ENCODE results near the gene PTP4A2.
A peak's percentile ranks its signal among the peaks of the same experiment; 100 is the strongest.

PTP4A2 gene

DNA sequence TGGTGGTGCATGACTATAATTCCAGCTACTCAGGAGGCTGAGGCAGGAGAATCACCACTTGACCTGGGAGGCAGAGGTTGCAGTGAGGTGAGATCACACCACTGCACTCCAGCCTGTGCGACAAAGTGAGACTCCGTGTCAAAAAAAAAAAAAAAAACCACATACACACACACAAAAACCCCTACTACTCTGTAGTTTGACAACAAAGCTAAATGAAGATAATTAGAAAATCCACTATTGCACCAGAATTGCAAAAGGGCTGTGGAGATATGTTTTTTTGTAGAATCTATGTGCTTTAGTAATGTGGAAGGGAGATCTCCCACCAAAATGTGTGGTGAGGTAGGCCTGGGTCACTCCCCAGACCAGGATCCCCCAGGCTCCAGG, 43.3 kb upstream of the PTP4A2 start:
- H3K27ac Mint-ChIP-seq: peak overlapping the region in 2 of 3 experiments; percentile 15 to 64
- peaks cover 4% of the 10 kb centered on the region for H3K27me3 Mint-ChIP-seq (ENCODE audit: low read depth)
- no peaks in the 10 kb centered on the region for H3K9me3 Mint-ChIP-seq
- no peaks in the 10 kb centered on the region for H3K36me3 Mint-ChIP-seq (ENCODE audit: low read depth)
- H3K4me1 Mint-ChIP-seq: peaks cover 34% of the 10 kb centered on the region
- TF ChIP-seq, protein P1, sequence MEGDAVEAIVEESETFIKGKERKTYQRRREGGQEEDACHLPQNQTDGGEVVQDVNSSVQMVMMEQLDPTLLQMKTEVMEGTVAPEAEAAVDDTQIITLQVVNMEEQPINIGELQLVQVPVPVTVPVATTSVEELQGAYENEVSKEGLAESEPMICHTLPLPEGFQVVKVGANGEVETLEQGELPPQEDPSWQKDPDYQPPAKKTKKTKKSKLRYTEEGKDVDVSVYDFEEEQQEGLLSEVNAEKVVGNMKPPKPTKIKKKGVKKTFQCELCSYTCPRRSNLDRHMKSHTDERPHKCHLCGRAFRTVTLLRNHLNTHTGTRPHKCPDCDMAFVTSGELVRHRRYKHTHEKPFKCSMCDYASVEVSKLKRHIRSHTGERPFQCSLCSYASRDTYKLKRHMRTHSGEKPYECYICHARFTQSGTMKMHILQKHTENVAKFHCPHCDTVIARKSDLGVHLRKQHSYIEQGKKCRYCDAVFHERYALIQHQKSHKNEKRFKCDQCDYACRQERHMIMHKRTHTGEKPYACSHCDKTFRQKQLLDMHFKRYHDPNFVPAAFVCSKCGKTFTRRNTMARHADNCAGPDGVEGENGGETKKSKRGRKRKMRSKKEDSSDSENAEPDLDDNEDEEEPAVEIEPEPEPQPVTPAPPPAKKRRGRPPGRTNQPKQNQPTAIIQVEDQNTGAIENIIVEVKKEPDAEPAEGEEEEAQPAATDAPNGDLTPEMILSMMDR (IDR thresholded peaks at IDR 0.05; ENCODE audit: unreplicated experiment in 3 of 3): no peak
- H3K4me3 Mint-ChIP-seq: no peak overlapping the region

DNA sequence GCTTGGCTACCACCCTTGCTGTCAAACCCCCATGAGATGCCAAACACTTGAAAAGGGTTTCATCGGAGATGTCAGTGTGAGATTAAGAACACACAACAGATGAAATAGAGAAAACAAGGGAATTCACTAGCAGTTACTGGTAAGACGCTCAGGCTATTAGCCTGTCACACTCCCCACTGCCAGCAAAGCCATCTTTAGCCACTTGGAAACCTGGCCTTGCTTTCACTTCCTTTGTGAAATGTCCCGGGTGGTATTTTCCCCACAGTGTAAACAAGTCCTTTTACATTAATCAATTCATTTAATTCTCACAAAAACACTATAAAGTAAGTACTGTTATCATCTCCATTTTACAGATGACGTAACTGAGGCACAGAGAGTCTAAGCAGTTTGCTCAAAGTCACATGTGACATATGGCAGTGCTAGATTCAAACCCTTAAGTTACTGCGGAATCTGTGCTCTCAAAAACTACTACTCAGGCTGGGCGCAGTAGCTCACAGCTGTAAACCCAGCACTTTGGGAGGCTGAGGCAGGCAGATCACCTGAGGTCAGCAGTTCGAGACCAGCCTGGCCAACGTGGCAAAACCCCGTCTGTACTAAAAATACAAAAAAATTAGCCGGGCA, 42.8 kb upstream of the PTP4A2 start:
- H3K36me3 Mint-ChIP-seq (ENCODE audit: low read depth): no peaks in the 10 kb centered on the region
- peaks cover 4% of the 10 kb centered on the region for H3K27me3 Mint-ChIP-seq (ENCODE audit: low read depth)
- H3K4me1 Mint-ChIP-seq: peaks cover 34% of the 10 kb centered on the region
- H3K4me3 Mint-ChIP-seq: no peak overlapping the region
- H3K9me3 Mint-ChIP-seq: no peaks in the 10 kb centered on the region
- no peak overlapping the region for H3K27ac Mint-ChIP-seq
- TF ChIP-seq, protein P1 (IDR thresholded peaks at IDR 0.05; ENCODE audit: unreplicated experiment in 3 of 3): no peak

DNA sequence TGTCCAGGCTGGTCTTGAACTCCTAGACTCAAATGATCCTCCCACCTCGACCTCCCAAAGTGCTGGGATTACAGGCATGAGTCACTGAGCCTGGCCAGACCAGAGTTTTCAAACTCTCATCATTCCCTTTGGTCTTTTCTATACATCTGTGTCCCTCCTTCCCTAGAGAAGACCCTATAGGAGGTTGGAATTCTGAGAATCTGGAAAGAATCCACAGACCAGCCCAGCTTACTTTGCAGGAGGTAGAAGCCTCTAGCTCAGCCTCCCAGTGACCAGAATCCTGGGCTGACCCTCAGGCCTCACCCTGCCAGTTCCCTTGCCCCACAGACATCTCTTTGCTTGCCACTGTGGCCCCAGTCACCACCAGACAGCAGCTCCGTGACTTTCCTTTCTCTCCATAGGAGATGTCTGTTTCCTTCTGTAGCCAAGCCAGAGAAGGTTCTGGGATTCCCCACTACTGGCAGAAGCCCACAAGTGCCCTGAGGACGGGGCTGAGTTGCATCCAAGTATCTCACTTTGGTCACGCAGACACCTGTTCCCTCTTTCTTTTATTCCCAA, 40.8 kb upstream of the PTP4A2 start:
- TF ChIP-seq, protein P1 (IDR thresholded peaks at IDR 0.05; ENCODE audit: unreplicated experiment in 3 of 3): no peak
- H3K27me3 Mint-ChIP-seq (ENCODE audit: low read depth): peaks cover 4% of the 10 kb centered on the region
- peaks cover 23% of the 10 kb centered on the region for H3K4me1 Mint-ChIP-seq
- no peak overlapping the region for H3K27ac Mint-ChIP-seq
- H3K36me3 Mint-ChIP-seq (ENCODE audit: low read depth): no peaks in the 10 kb centered on the region
- no peak overlapping the region for H3K4me3 Mint-ChIP-seq
- H3K9me3 Mint-ChIP-seq: no peaks in the 10 kb centered on the region

DNA sequence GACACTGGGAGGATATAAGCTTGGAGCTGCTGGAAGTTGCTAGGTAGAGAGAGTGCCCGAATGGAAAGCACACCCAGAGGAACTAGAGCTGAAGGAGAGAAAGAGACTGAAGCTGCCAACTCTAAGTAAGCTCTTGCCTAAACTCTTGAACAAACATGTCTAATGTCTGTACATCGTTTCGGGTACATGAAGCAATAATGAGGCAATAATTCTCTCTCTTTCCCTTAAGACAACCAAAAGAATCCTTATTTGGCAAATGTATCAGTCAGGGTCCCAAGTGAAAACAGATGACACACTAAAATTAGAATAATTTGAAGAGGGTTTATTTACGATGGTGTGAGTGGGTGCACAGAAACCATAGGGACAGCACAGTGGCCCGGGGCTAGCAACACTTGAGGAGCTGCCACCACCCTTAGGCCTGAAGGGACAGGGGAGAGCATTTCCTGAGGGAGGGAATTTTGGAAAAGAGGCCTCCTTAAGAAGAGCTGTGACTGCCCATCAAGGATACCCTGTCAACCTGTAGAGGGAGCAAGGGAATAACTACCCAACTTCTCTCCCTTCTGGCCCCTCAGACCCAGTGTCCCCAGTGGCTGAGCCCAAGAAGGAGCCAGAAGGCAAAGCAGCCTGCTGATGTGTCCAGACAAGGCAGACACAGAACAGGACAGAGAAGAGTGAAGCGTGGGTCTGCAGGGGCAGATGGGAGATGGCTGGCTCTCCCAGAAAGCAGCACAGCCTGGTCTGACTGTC, 39.4 kb upstream of the PTP4A2 start:
- Mint-ChIP-seq H3K9me3 (no peaks in the 10 kb centered on the region), H3K27me3 (ENCODE audit: low read depth) (peaks cover 3% of the 10 kb centered on the region), H3K36me3 (ENCODE audit: low read depth) (no peaks in the 10 kb centered on the region), H3K27ac (peak overlapping the region in 1 of 3 experiments; percentile 46), H3K4me3 (no peak overlapping the region), H3K4me1 (peaks cover 23% of the 10 kb centered on the region)
- TF ChIP-seq, protein P1 (IDR thresholded peaks at IDR 0.05; ENCODE audit: unreplicated experiment in 3 of 3): peak in 2 of 3 experiments; percentile 16 to 18

DNA sequence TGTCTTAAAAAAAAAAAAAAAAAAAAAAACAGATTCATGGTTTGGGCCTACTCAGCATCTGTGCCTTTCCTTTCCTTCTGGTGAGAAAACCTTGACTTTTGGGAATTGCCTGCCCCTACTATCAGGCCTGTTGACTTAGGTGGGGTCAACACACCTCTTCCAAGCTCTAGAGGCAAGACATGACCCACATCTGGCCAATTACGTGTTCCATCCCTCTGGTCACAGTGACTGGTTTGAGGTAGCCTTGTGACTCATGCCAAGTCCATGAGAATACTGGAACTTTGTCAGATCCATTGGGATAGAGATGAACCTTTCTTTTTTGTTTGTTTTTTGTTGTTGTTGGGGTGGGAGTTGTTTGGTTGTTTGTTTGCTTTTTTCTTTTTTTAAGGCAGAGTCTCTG, 38.2 kb upstream of the PTP4A2 start:
- Mint-ChIP-seq H3K36me3 (ENCODE audit: low read depth) (no peaks in the 10 kb centered on the region), H3K4me1 (peaks cover 17% of the 10 kb centered on the region), H3K27ac (no peak overlapping the region), H3K4me3 (no peak overlapping the region), H3K27me3 (ENCODE audit: low read depth) (no peaks in the 10 kb centered on the region), H3K9me3 (no peaks in the 10 kb centered on the region)
- TF ChIP-seq, protein P1 (IDR thresholded peaks at IDR 0.05; ENCODE audit: unreplicated experiment in 3 of 3): no peak
